ENCODE measurements around the gene NTSR1. TPM values are rescaled to one million over a fixed set of nuclear protein-coding genes. Genes with fewer than 3 reads are reported as not detected.

Gene NTSR1
- total RNA-seq, 5 donors from 2014 or later (not counting 1 experiment from before 2014, with no cell fraction given), result 0.33 to 0.63 (median 0.53) TPM; not detected in 2

GRCh38 chr20:62733891-62734290, 25.3 kb downstream of the NTSR1 start:
- ATAC-seq (replicated peaks in 1 of 4) (no peak), DNase-seq (no peak)
- H3K36me3 Mint-ChIP-seq, result no peaks in the 10 kb centered on the region
- H3K9me3 Mint-ChIP-seq, result no peaks in the 10 kb centered on the region
- peaks cover 0 to 7% of the 10 kb centered on the region in 2 experiments for H3K27me3 ChIP-seq (replicated peaks in 1 of 2; ENCODE audit: control insufficient read depth in 2 of 2, extremely low read depth in 1 of 2, insufficient read depth in 2 of 2, low read length in 1 of 2)
- no peak overlapping the region for H3K4me3 ChIP-seq (ENCODE audit: control insufficient read depth in 1 of 2, extremely low read depth in 1 of 2, low read length in 1 of 2)
- peaks cover 0 to 23% of the 10 kb centered on the region in 2 experiments for H3K4me1 ChIP-seq (ENCODE audit: control insufficient read depth in 1 of 2, extremely low read depth in 1 of 2, insufficient read depth in 2 of 2, low read length in 2 of 2)
- H3K4me1 Mint-ChIP-seq, result peaks cover 8 to 30% (median 8%) of the 10 kb centered on the region in 3 donors
- H3K4me3 Mint-ChIP-seq, result no peak overlapping the region
- ChIA-PET POLR2A (no interaction called here), CTCF (no interaction called here)
- no peaks in the 10 kb centered on the region for H3K27me3 Mint-ChIP-seq
- no peaks in the 10 kb centered on the region for H3K36me3 ChIP-seq (ENCODE audit: control insufficient read depth in 2 of 2, extremely low read depth in 1 of 2, insufficient read depth in 1 of 2, low read length in 1 of 2)
- H3K9me3 ChIP-seq, result no peaks in the 10 kb centered on the region
- 92% methylated on average over 12 of the region's 18 CpGs for WGBS (ENCODE audit: insufficient coverage)
- H3K27ac ChIP-seq (ENCODE audit: low read length), result no peak overlapping the region
- no peak overlapping the region for H3K27ac Mint-ChIP-seq

GRCh38 chr20:62734326-62734725, 25.7 kb downstream of the NTSR1 start:
- 83% methylated on average over 5 of the region's 11 CpGs for WGBS (ENCODE audit: insufficient coverage)
- no peaks in the 10 kb centered on the region for H3K36me3 Mint-ChIP-seq
- peaks cover 0 to 25% of the 10 kb centered on the region in 2 experiments for H3K4me1 ChIP-seq (ENCODE audit: control insufficient read depth in 1 of 2, extremely low read depth in 1 of 2, insufficient read depth in 2 of 2, low read length in 2 of 2)
- ChIA-PET CTCF (no interaction called here), POLR2A (no interaction called here)
- no peaks in the 10 kb centered on the region for H3K9me3 ChIP-seq
- H3K27ac Mint-ChIP-seq, result no peak overlapping the region
- H3K36me3 ChIP-seq (ENCODE audit: control insufficient read depth in 2 of 2, extremely low read depth in 1 of 2, insufficient read depth in 1 of 2, low read length in 1 of 2), result no peaks in the 10 kb centered on the region
- H3K27ac ChIP-seq (ENCODE audit: low read length), result no peak overlapping the region
- DNase-seq (no peak), ATAC-seq (replicated peaks in 1 of 4) (no peak)
- H3K27me3 Mint-ChIP-seq, result no peaks in the 10 kb centered on the region
- H3K9me3 Mint-ChIP-seq, result no peaks in the 10 kb centered on the region
- no peak overlapping the region for H3K4me3 Mint-ChIP-seq
- peaks cover 0 to 3% of the 10 kb centered on the region in 2 experiments for H3K27me3 ChIP-seq (replicated peaks in 1 of 2; ENCODE audit: control insufficient read depth in 2 of 2, extremely low read depth in 1 of 2, insufficient read depth in 2 of 2, low read length in 1 of 2)
- peaks cover 8 to 30% (median 11%) of the 10 kb centered on the region in 3 donors for H3K4me1 Mint-ChIP-seq
- no peak overlapping the region for H3K4me3 ChIP-seq (ENCODE audit: control insufficient read depth in 1 of 2, extremely low read depth in 1 of 2, low read length in 1 of 2)

- peaks cover 3 to 30% of the 10 kb centered on the region in 2 experiments for H3K4me1 ChIP-seq (ENCODE audit: control insufficient read depth in 1 of 2, extremely low read depth in 1 of 2, insufficient read depth in 2 of 2, low read length in 2 of 2)
- no peaks in the 10 kb centered on the region for H3K9me3 ChIP-seq
- Mint-ChIP-seq H3K27ac (no peak overlapping the region), H3K9me3 (no peaks in the 10 kb centered on the region), H3K4me1 (peaks cover 14 to 35% (median 17%) of the 10 kb centered on the region in 3 donors), H3K36me3 (no peaks in the 10 kb centered on the region), H3K4me3 (peak overlapping the region in 1 of 3 donors; percentile 54), H3K27me3 (no peaks in the 10 kb centered on the region)
- no peaks in the 10 kb centered on the region for H3K36me3 ChIP-seq (ENCODE audit: control insufficient read depth in 2 of 2, extremely low read depth in 1 of 2, insufficient read depth in 1 of 2, low read length in 1 of 2)
- POLR2A ChIA-PET, result no interaction called here
- DNase-seq, result no peak
- peaks cover 0 to 3% of the 10 kb centered on the region in 2 experiments for H3K27me3 ChIP-seq (replicated peaks in 1 of 2; ENCODE audit: control insufficient read depth in 2 of 2, extremely low read depth in 1 of 2, insufficient read depth in 2 of 2, low read length in 1 of 2)
- 75% methylated on average over 14 of the region's 15 CpGs for WGBS (ENCODE audit: insufficient coverage)
- ATAC-seq (replicated peaks in 1 of 4), result no peak
- CTCF ChIA-PET, result no interaction called here
- no peak overlapping the region for H3K27ac ChIP-seq (ENCODE audit: low read length)
- no peak overlapping the region for H3K4me3 ChIP-seq (ENCODE audit: control insufficient read depth in 1 of 2, extremely low read depth in 1 of 2, low read length in 1 of 2)
Measured at GRCh38 chr20:62734881-62735280, 26.2 kb downstream of the NTSR1 start.

- Histone ChIP-seq H3K27me3 (replicated peaks in 1 of 2; ENCODE audit: control insufficient read depth in 2 of 2, extremely low read depth in 1 of 2, insufficient read depth in 2 of 2, low read length in 1 of 2) (peaks cover 0 to 3% of the 10 kb centered on the region in 2 experiments), H3K36me3 (ENCODE audit: control insufficient read depth in 2 of 2, extremely low read depth in 1 of 2, insufficient read depth in 1 of 2, low read length in 1 of 2) (no peaks in the 10 kb centered on the region), H3K4me3 (ENCODE audit: control insufficient read depth in 1 of 2, extremely low read depth in 1 of 2, low read length in 1 of 2) (no peak overlapping the region), H3K9me3 (no peaks in the 10 kb centered on the region), H3K27ac (ENCODE audit: low read length) (no peak overlapping the region), H3K4me1 (ENCODE audit: control insufficient read depth in 1 of 2, extremely low read depth in 1 of 2, insufficient read depth in 2 of 2, low read length in 2 of 2) (peaks cover 3 to 33% of the 10 kb centered on the region in 2 experiments)
- H3K4me3 Mint-ChIP-seq, result peak overlapping the region in 1 of 3 donors; percentile 54
- peaks cover 19 to 35% (median 22%) of the 10 kb centered on the region in 3 donors for H3K4me1 Mint-ChIP-seq
- ChIA-PET POLR2A (no interaction called here), CTCF (no interaction called here)
- H3K27ac Mint-ChIP-seq, result no peak overlapping the region
- ATAC-seq (replicated peaks in 1 of 4) (no peak), DNase-seq (no peak)
- no peaks in the 10 kb centered on the region for H3K9me3 Mint-ChIP-seq
- no peaks in the 10 kb centered on the region for H3K27me3 Mint-ChIP-seq
- WGBS (ENCODE audit: insufficient coverage), result 53% methylated on average over 7 of the region's 19 CpGs
- H3K36me3 Mint-ChIP-seq, result no peaks in the 10 kb centered on the region
Measured at GRCh38 chr20:62735331-62735821, 26.7 kb downstream of the NTSR1 start.

- no peak overlapping the region for H3K27ac ChIP-seq (ENCODE audit: low read length)
- peaks cover 22 to 39% (median 25%) of the 10 kb centered on the region in 3 donors for H3K4me1 Mint-ChIP-seq
Measured at GRCh38 chr20:62736026-62736406, 27.4 kb downstream of the NTSR1 start.

GRCh38 chr20:62736407-62737071, 27.9 kb downstream of the NTSR1 start:
- ChIA-PET CTCF (interaction anchor here in 1 of 2 donors (0.6 kb wide), 1 partner anchor 29 kb away, joined by 4 read pairs; no protein-coding TSS in a partner anchor), POLR2A (no interaction called here)
- Mint-ChIP-seq H3K36me3 (no peaks in the 10 kb centered on the region), H3K27ac (peak overlapping the region in 1 of 2 donors; percentile 31), H3K27me3 (no peaks in the 10 kb centered on the region), H3K4me1 (peaks cover 26 to 45% (median 28%) of the 10 kb centered on the region in 3 donors), H3K9me3 (no peaks in the 10 kb centered on the region), H3K4me3 (no peak overlapping the region)
- Histone ChIP-seq H3K4me3 (ENCODE audit: control insufficient read depth in 1 of 2, extremely low read depth in 1 of 2, low read length in 1 of 2) (no peak overlapping the region), H3K36me3 (ENCODE audit: control insufficient read depth in 2 of 2, extremely low read depth in 1 of 2, insufficient read depth in 1 of 2, low read length in 1 of 2) (no peaks in the 10 kb centered on the region), H3K27ac (ENCODE audit: low read length) (no peak overlapping the region), H3K27me3 (replicated peaks in 1 of 2; ENCODE audit: control insufficient read depth in 2 of 2, extremely low read depth in 1 of 2, insufficient read depth in 2 of 2, low read length in 1 of 2) (peaks cover 0 to 3% of the 10 kb centered on the region in 2 experiments), H3K4me1 (ENCODE audit: control insufficient read depth in 1 of 2, extremely low read depth in 1 of 2, insufficient read depth in 2 of 2, low read length in 2 of 2) (peaks cover 8 to 45% of the 10 kb centered on the region in 2 experiments), H3K9me3 (no peaks in the 10 kb centered on the region)
- WGBS (ENCODE audit: insufficient coverage), result 94% methylated on average over 8 of the region's 14 CpGs
- DNase-seq, result no peak
- no peak for ATAC-seq (replicated peaks in 1 of 4)

More at GRCh38 chr20:62736026-62736406, 27.4 kb downstream of the NTSR1 start:
- no peak overlapping the region for H3K4me3 ChIP-seq (ENCODE audit: control insufficient read depth in 1 of 2, extremely low read depth in 1 of 2, low read length in 1 of 2)
- Mint-ChIP-seq H3K9me3 (no peaks in the 10 kb centered on the region), H3K27me3 (no peaks in the 10 kb centered on the region), H3K36me3 (no peaks in the 10 kb centered on the region), H3K4me3 (no peak overlapping the region), H3K27ac (no peak overlapping the region)
- DNase-seq (no peak), ATAC-seq (replicated peaks in 1 of 4) (no peak)
- H3K27me3 ChIP-seq (replicated peaks in 1 of 2; ENCODE audit: control insufficient read depth in 2 of 2, extremely low read depth in 1 of 2, insufficient read depth in 2 of 2, low read length in 1 of 2), result peaks cover 0 to 3% of the 10 kb centered on the region in 2 experiments
- WGBS (ENCODE audit: insufficient coverage), result 94% methylated on average over 7 of the region's 8 CpGs
- peaks cover 5 to 40% of the 10 kb centered on the region in 2 experiments for H3K4me1 ChIP-seq (ENCODE audit: control insufficient read depth in 1 of 2, extremely low read depth in 1 of 2, insufficient read depth in 2 of 2, low read length in 2 of 2)
- H3K9me3 ChIP-seq, result no peaks in the 10 kb centered on the region
- CTCF ChIA-PET, result interaction anchor here in 1 of 2 donors (0.6 kb wide), 1 partner anchor 29 kb away, joined by 4 read pairs; no protein-coding TSS in a partner anchor
- POLR2A ChIA-PET, result no interaction called here
- H3K36me3 ChIP-seq (ENCODE audit: control insufficient read depth in 2 of 2, extremely low read depth in 1 of 2, insufficient read depth in 1 of 2, low read length in 1 of 2), result no peaks in the 10 kb centered on the region
